SK-N-SH (cell line): ENCODE results near the gene RPS19.

ENCODE experiments used
- FOSL2 ChIP-seq: IDR thresholded peaks from 2 replicates; pipeline ENCODE4 v1.4.0; 2012; ENCODE audit warnings: low read depth, mild to moderate bottlenecking, moderate library complexity, borderline replicate concordance
- RFX5 ChIP-seq: IDR thresholded peaks from 2 replicates; pipeline ENCODE4 v1.6.1; 2012; ENCODE audit warnings: mild to moderate bottlenecking, improper control_type of control experiment, low read length
- SIN3A ChIP-seq: IDR thresholded peaks from 2 replicates; pipeline ENCODE4 v1.6.1; 2012; ENCODE audit warnings: low read depth, mild to moderate bottlenecking, low read length, moderate library complexity, borderline replicate concordance
- TF ChIP-seq, protein P1 (sequence below): IDR thresholded peaks from 2 replicates; pipeline ENCODE4 v1.4.0; 2012; ENCODE audit warnings: low read depth, borderline replicate concordance
- TF ChIP-seq, protein P2 (sequence below): fragments of 200-600 bp; sonication (generic); IDR thresholded peaks from 2 replicates; pipeline ENCODE4 v1.6.1; 2017; ENCODE audit warnings: antibody characterized with exemption, mild to moderate bottlenecking, moderate library complexity
- TF ChIP-seq, protein P3 (sequence below): IDR thresholded peaks from 2 replicates; pipeline ENCODE4 v1.4.0; 2012; ENCODE audit warnings: low read depth

DNA sequence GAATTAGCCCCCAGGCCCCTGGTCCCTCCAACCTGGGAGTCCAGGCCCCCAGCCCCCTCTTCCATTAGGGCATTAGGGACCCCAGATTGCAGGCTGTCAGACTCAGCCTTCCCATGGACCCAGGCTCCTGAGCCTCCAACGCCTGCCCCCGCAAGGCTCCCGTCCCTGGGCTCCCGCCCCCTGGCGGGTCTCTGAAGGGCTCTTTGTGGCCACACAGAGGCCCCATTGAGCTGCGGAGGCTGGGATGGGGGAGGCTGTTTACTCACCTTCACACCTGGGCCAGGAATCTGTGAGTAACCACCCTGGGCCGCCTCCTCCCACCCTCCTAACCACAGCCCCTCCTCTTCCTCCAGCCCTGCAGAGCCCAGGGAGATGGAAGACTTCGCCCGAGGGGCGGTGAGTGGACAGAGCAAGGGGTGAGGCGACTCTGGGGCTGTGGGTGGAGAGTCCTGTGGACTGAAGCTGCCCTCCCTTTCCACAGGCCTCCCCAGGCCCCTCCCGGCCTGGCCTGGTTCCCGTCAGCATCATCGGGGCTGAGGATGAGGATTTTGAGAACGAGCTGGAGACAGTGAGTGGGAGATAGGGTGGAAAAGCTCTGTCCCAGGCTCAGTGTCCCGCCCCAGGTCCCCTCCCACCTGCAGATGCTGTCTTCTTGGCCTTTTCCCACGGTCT is 27.8 kb downstream of the RPS19 start:
- TF ChIP-seq, protein P1, sequence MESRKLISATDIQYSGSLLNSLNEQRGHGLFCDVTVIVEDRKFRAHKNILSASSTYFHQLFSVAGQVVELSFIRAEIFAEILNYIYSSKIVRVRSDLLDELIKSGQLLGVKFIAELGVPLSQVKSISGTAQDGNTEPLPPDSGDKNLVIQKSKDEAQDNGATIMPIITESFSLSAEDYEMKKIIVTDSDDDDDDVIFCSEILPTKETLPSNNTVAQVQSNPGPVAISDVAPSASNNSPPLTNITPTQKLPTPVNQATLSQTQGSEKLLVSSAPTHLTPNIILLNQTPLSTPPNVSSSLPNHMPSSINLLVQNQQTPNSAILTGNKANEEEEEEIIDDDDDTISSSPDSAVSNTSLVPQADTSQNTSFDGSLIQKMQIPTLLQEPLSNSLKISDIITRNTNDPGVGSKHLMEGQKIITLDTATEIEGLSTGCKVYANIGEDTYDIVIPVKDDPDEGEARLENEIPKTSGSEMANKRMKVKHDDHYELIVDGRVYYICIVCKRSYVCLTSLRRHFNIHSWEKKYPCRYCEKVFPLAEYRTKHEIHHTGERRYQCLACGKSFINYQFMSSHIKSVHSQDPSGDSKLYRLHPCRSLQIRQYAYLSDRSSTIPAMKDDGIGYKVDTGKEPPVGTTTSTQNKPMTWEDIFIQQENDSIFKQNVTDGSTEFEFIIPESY: no peak
- TF ChIP-seq, protein P2, sequence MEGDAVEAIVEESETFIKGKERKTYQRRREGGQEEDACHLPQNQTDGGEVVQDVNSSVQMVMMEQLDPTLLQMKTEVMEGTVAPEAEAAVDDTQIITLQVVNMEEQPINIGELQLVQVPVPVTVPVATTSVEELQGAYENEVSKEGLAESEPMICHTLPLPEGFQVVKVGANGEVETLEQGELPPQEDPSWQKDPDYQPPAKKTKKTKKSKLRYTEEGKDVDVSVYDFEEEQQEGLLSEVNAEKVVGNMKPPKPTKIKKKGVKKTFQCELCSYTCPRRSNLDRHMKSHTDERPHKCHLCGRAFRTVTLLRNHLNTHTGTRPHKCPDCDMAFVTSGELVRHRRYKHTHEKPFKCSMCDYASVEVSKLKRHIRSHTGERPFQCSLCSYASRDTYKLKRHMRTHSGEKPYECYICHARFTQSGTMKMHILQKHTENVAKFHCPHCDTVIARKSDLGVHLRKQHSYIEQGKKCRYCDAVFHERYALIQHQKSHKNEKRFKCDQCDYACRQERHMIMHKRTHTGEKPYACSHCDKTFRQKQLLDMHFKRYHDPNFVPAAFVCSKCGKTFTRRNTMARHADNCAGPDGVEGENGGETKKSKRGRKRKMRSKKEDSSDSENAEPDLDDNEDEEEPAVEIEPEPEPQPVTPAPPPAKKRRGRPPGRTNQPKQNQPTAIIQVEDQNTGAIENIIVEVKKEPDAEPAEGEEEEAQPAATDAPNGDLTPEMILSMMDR: no peak
- TF ChIP-seq RFX5 (no peak), SIN3A (no peak), FOSL2 (no peak)
- TF ChIP-seq, protein P3, sequence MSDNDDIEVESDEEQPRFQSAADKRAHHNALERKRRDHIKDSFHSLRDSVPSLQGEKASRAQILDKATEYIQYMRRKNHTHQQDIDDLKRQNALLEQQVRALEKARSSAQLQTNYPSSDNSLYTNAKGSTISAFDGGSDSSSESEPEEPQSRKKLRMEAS: no peak
